NCI-H2196 (cell line): Measurements from ENCODE around the gene SPRED2.
"Not testable (repeated sequence)": the region's sequence is repeated elsewhere in the genome, so short reads cannot be mapped to it uniquely, and the experiment has no call there.

Source experiments
- DNase-seq: peaks from one replicate; lab custom pipeline; 2025; ENCODE audit not compliant: unreplicated experiment; lab: John Stamatoyannopoulos, UW

SPRED2 gene

DNA sequence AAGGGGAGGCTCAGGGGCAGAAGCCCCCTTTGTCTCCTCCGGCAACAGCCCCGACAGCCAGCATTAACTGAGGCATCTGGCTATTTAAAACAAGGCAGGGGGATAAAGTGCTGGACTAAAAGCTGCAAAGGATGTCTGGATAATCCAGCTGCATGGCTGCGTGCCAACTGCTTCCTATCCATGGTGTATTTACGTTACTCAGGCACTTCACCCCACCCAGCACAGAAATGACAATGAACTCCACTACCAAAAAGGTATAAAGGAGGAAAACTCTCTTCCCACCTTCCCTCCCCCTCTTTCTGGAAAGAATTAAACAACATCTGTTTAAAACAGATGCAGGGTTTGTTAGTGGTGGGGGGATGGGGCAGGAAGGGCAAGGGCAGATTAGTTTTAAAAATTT, 82.5 kb downstream of the SPRED2 start:
- DNase-seq, result peak; percentile 42

- no peak for DNase-seq
Measured at GRCh38 chr2:65347913-65348312, 84.5 kb downstream of the SPRED2 start.

DNA sequence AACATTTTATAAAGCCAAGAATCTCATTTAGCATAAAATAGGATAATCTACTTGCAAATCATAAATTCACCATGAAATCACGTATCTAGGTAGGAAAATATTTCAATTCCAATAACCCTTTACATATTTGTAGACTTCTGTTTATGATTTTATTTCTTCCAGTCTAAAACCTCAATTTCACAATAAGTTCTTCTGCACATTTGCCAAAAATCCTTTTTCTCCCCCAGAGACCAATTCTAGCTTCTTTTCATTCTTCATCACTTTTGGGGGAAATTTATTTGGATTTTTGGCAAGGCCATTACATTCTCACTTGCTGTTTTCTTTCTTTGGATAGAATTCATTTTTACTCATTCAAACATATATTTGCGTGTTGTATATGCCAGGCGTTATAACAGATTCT, 86.8 kb downstream of the SPRED2 start:
- DNase-seq, result no peak

DNA sequence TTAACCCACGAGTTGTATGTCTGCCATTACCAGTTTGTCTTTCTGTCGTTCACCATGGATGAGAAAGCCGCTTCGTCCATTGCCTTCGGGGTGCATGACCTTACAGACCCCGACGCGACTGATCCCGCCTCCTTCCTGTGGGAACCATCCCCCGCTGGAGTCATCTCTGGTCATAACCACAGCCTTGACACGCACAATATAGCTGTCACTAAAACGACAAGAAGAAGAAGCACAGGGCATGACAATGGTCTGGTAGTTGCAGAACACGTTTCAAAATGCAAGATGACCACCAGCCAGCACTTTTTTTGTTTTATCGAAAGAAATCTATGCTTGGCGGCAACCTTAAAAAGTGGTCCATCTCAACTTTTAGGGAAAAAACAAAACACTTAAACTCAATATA, 87.7 kb downstream of the SPRED2 start:
- no peak for DNase-seq

GRCh38 chr2:65344182-65344581, 88.2 kb downstream of the SPRED2 start:
- DNase-seq, result no peak

- no peak for DNase-seq
Measured at GRCh38 chr2:65343386-65343785, 89.0 kb downstream of the SPRED2 start.

DNA sequence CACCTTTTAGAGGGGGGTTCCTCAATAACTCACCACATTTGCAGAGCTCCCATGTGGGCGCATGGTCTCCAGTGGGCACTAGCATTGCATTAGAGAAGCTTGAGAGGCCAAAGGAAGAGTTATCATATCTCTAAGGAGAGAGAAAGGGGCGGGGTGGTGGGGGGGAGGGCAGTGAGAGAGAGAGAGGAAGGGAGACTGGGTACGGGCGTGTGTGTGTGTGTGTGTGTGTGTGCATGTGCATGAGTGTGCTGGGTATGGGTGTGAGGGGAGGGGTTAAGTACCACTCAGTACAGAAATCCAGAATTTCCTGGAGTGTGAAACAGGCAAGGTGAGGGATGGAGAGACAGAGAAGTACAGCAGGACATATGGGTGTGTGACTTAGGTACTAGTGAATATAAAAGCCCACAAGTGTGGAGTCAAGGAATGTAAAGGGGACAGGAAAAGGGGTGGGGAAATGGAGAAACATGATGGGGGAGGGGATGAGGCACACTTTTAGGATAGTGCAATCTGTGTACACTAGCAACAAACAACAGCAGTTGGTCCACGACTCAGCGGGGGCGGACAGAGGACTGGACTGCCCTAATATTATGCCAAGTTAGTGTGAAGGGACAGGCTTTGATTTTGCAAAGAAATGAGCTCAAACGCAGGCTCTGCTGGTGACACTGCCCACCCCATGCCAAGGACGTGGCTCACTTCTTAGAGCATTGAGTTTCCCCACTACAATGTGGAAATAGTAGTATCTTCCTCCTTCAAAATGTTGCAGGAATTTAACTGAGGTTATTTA, 91.3 kb downstream of the SPRED2 start:
- no peak for DNase-seq

DNA sequence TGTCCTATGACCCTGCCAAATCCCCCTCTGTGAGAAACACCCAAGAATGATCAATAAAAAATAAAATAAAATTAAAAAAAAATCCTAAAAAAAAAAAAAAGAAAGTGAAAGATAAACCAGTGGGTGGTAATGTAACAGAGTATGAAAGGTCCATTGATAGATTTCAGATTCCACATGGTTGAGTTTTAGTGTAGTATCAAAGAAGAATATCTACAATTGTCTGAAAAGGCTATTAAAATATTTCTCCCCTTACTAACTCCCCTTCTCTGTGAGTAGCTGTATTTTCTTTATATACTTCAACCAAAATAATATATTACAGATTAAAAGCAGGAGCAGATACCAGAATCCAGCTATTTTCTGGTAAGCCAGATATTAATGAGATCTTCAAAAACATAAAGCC, 92.8 kb downstream of the SPRED2 start:
- DNase-seq, result no peak

GRCh38 chr2:65338830-65339495, 93.4 kb downstream of the SPRED2 start:
- not testable (repeated sequence) for DNase-seq

- not testable (repeated sequence) for DNase-seq
Measured at GRCh38 chr2:65337915-65338314, 94.5 kb downstream of the SPRED2 start.

GRCh38 chr2:65334714-65335113, 97.7 kb downstream of the SPRED2 start:
- no peak for DNase-seq

- DNase-seq, result no peak
Measured at GRCh38 chr2:65331336-65332025, 100.9 kb downstream of the SPRED2 start.

DNA sequence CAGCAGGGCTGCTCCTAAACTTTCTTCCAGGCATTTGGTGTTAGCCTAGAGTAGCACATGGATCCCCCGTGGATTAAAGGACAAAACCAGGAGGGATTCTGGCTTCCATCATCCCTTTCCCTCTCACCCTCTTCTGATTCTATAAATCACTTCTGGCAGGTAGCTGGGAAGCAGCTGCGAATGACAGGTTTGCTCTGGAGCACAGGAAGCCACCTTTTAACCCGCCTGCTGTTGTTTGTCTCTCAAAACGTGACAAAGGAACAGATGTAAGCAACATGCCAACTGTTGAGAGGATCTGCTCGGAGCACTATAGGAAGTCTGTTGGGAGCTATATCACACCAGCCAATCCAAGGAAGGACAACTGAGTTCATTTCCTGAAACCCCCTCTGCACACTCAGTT, 102.9 kb downstream of the SPRED2 start:
- no peak for DNase-seq

DNA sequence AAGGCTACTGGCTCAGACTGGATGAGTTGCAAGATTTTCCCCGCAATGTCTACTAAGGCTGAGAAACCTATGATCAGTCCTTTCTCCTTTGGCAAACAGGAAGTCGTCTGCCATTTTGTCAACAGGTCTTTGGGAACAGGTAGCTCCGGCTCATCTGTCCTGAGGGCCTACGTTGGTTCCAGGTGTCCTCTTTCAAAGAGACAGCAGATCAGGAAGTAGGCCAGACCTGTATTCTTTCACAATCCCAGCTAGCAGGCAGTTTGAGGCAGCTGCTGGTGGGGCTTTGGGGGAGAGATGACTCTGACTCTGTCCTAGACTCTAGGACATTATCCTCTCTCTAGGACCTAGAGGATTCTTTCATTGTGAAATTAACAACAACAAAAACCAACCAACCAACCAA, 106.1 kb downstream of the SPRED2 start:
- DNase-seq, result no peak

GRCh38 chr2:65325066-65325465, 107.3 kb downstream of the SPRED2 start:
- DNase-seq, result no peak

GRCh38 chr2:65320946-65321345, 111.5 kb downstream of the SPRED2 start:
- DNase-seq, result no peak

GRCh38 chr2:65320042-65320725, 112.2 kb downstream of the SPRED2 start:
- no peak for DNase-seq

DNA sequence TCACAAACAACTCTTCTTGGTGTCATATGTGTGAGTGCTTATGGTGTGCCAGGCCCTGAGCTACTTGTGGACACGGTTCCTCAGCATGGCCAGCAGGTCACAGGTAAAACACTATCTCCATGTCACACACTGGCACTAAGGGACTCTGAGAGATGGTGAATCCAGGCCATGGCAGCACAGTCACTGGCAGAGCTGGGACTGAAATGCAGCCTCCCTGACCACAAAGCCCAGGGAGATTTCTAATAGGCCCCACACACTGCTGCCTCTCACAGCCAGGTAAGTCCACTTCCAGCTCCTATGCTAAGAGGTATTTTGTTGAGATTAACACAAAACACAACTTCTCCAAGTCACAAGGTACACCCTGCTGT, 112.7 kb downstream of the SPRED2 start:
- no peak for DNase-seq

DNA sequence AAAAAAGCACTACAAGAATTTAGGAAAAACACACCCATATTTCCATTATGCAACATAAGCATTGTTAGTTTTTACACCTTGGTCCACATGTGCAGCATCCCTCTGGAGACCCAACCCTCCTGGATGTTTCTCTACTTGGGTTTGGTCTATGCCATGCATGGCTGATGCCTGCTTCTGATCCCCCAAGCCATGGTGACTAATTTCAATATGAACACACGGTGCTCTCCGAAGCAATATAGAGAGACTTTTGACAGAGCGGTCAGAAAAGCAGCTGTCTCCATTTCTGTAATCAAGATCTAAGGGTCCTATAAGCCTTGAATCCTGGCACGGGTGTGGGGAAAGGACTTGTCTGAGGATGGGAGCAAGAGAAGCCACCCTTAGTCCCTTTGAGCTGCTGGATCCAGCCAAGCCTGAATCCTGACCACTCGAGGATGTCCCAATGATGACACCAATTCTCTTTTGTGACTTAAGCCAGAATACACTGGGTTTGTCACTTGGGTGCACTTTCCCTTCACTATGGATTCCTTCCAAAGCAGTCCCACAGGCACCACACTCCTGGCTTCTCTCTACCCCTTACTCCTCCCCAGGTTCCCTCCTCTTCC, 113.2 kb downstream of the SPRED2 start:
- DNase-seq, result no peak

DNA sequence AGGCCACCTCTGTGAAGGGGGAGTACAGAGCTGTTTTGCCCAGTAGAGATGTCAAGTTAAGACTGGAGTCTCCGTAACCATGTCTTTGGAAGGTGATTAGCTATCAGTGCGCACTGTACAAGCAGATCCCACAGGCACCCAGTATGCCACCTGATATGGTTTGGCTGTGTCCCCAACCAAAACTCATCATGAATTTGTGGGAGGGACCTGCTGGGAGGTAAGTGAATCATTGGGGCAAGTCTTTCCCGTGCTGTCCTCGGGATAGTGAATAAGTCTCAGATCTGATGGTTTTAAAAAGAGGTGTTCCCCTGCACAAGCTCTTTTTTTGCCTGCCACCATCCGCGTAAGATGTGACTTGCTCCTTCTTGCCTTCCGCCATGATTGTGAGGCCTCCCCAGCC, 114.6 kb downstream of the SPRED2 start:
- DNase-seq, result no peak

DNA sequence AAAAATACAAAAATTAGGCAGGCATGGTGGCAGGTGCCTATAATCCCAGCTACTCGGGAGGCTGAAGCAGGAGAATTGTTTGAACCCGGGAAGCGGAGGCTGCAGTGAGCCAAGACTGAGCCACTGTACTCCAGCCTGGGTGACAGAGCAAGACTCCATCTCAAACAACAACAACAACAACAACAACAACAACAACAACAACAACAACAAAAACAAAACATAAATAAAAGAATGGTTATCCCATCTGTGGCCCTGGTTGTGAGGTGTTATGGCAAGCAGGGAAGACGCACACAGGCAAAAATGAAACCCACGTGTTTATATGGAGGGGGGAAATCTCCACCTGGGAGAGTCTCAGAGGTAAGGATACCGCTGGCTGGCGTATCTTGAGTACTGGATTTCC, 115.0 kb downstream of the SPRED2 start:
- DNase-seq, result not testable (repeated sequence)
